Vagina (tissue), 2 donors: ENCODE data around the gene SPG11.

Experiments
- CTCF ChIP-seq, 3 experiments: fragments of 450-650 bp in 2 of 3; fragments of 200-600 bp in 1 of 3; sonication (generic) in 1 of 3; IDR thresholded peaks; one replicate each; pipeline ENCODE4 v1.5.1; 2017 to 2019; ENCODE audit warnings: antibody characterized with exemption in 3 of 3, mild to moderate bottlenecking in 2 of 3, moderate library complexity in 2 of 3
- POLR2A ChIP-seq, 2 donors: fragments of 450-650 bp; IDR thresholded peaks; one replicate each; pipeline ENCODE4 v1.6.1; 2017; ENCODE audit warnings: antibody characterized with exemption in 2 of 2, mild to moderate bottlenecking in 2 of 2, moderate library complexity in 2 of 2
- POLR2AphosphoS5 ChIP-seq, 2 donors: sonication (generic); formaldehyde crosslinking; IDR thresholded peaks; one replicate each; pipeline ENCODE4 v1.9.0; 2017; ENCODE audit warnings: antibody characterized with exemption in 2 of 2, mild to moderate bottlenecking in 2 of 2, low read depth in 1 of 2; ENCODE audit not compliant: insufficient read depth in 1 of 2

GRCh38 chr15:44516436-44516835, 147.0 kb downstream of the SPG11 start:
- no peak for TF ChIP-seq POLR2A (IDR thresholded peaks at IDR 0.05)
- TF ChIP-seq CTCF (IDR thresholded peaks at IDR 0.05) = no peak
- TF ChIP-seq POLR2AphosphoS5 (IDR thresholded peaks at IDR 0.05; ENCODE audit: insufficient read depth in 1 of 2, low read depth in 1 of 2) = no peak
